HG02840 (cell line): ENCODE data around the gene TTC16.
"Not testable (repeated sequence)": the region's sequence is repeated elsewhere in the genome, so short reads cannot be mapped to it uniquely, and the experiment has no call there.

Source experiments
- ATAC-seq: cut with Tn5 transposase; IDR thresholded peaks from one replicate; pipeline ENCODE4 v1.9.1; 2021; ENCODE audit warnings: mild to moderate bottlenecking, moderate library complexity, moderate number of reproducible peaks; ENCODE audit not compliant: unreplicated experiment, low FRiP score

The TTC16 gene

GRCh38 chr9:127735530-127736185 lies 19.8 kb downstream of the TTC16 start:
- no peak for ATAC-seq

- ATAC-seq, result no peak
Observed at GRCh38 chr9:127738666-127739065, 22.8 kb downstream of the TTC16 start.

- no peak for ATAC-seq
Observed at GRCh38 chr9:127739614-127740330, 23.9 kb downstream of the TTC16 start.

- no peak for ATAC-seq
Observed at GRCh38 chr9:127741831-127742434, 26.1 kb downstream of the TTC16 start.

GRCh38 chr9:127742435-127743088 lies 26.7 kb downstream of the TTC16 start:
- ATAC-seq, result no peak

GRCh38 chr9:127744398-127745110 lies 28.7 kb downstream of the TTC16 start:
- ATAC-seq, result no peak

- no peak for ATAC-seq
Observed at GRCh38 chr9:127746959-127747569, 31.2 kb downstream of the TTC16 start.

- ATAC-seq, result no peak
Observed at GRCh38 chr9:127749090-127749787, 33.4 kb downstream of the TTC16 start.

GRCh38 chr9:127751269-127752054 lies 35.6 kb downstream of the TTC16 start:
- no peak for ATAC-seq

- no peak for ATAC-seq
Observed at GRCh38 chr9:127753148-127753547, 37.3 kb downstream of the TTC16 start.

- no peak for ATAC-seq
Observed at GRCh38 chr9:127753622-127754021, 37.7 kb downstream of the TTC16 start.

GRCh38 chr9:127754099-127755060 lies 38.5 kb downstream of the TTC16 start:
- no peak for ATAC-seq

- no peak for ATAC-seq
Observed at GRCh38 chr9:127755061-127756060, 39.5 kb downstream of the TTC16 start.

GRCh38 chr9:127756233-127756632 lies 40.4 kb downstream of the TTC16 start:
- ATAC-seq, result no peak

GRCh38 chr9:127756776-127757175 lies 40.9 kb downstream of the TTC16 start:
- ATAC-seq, result not testable (repeated sequence)

GRCh38 chr9:127758843-127759242 lies 43.0 kb downstream of the TTC16 start:
- ATAC-seq, result no peak
